ENCODE results near the gene CAPZA1. TPM values are rescaled to one million over a fixed set of nuclear protein-coding genes. Genes with fewer than 3 reads are reported as not detected.
"Not testable (repeated sequence)": the region's sequence is repeated elsewhere in the genome, so short reads cannot be mapped to it uniquely, and the experiment has no call there.

The CAPZA1 gene
- total RNA-seq, 4 donors from 2014 or later = 129 to 286 (median 209) TPM

DNA sequence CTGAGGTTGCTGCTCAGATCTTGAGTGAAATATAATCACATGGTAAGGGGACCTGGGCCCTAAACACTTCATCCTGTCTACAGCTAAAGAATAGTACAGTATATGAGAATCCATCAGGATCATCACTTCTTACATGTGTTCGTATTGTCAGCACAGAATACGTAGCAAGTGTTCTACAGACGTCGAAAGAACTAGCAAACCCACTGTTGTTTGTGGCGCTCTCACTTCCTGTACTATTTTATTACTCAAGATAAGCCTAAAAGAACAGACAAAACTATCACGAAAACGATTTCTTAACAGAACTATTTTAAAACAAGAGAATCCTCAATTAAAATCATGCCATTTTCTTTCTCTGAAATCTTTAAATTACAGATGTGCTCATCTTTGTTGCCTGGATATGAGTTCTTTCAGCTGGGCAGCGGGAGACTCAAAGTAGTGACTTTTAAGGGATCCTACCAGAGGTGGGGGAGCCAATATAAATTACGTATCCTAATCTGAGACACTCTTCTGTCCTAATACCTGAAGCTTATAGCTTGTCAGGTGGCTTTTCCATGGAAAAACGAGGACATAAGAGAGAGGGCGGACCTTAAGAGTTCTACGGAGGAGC lies 1.4 kb upstream of the CAPZA1 start:
- H3K9me3 ChIP-seq = no peaks in the 10 kb centered on the region
- WGBS, 2 donors = 1% methylated on average over 12 of the region's 12 CpGs
- peaks cover 0 to 28% (median 5%) of the 10 kb centered on the region in 3 donors for H3K36me3 ChIP-seq
- intact Hi-C loops (cut with DNase I) = loop anchor here (2.0 to 5.0 kb wide), 3 partner anchors 89 to 221 kb away; partner anchors contain the start of genes CTTNBP2NL and RHOC
- no peaks in the 10 kb centered on the region for H3K27me3 ChIP-seq
- DNase-seq = no peak
- H3K4me3 ChIP-seq = peak overlapping the region; percentile 85 to 98 (median 92)
- H3K4me1 ChIP-seq = peaks cover 9 to 69% (median 29%) of the 10 kb centered on the region in 3 donors
- TF ChIP-seq POLR2A (IDR thresholded peaks at IDR 0.05) = peak in 1 of 4 donors; percentile 40
- TF ChIP-seq CTCF (IDR thresholded peaks at IDR 0.05) = no peak
- peak overlapping the region; percentile 98 to 100 (median 99) for H3K27ac ChIP-seq

DNA sequence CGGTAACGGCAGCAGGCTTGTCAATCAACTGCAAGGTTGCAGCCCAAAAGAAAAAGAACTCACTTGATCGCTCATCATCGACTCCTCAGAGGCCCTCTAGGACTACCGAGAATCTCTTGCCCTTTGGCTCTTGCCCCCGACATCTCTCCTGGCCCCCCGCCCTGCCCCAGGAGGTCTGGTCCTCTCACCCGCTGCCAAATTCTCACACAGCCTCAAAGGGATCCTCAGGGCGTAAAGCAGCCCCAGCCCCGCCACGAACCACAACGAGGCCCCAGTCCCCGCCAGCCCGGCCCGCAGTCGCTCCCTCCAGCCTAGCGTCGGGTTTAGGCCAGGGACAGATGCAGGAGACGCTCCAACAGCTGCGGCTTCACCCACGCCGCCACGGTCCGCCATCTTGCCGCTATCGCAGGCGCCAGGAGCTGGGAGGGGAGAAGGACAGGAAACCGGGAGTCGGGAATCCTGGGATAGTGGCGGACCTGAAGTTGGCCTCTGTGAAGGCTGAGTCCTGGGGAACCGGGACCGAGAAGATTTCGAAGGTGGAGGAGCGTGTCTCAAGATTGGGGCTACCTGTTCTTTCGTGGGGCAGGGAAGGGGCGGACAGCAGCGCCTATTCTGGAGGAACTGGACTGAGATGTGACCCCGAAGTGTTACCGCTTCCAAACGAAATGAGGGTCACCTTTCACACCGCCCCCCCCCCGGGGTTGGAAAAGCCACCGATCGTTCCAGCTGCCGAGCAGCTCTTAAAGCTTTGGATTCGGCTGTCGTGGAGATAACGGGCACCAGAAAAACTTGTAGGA lies 713 bp upstream of the CAPZA1 start, which contains the start of gene ST7L:
Gene ST7L, minus strand, starts transcription at position 421 of the 797 bp plus-strand sequence. Its CDS starts 28 bp downstream, at position 393.
- Histone ChIP-seq H3K27ac (peak within 1 kb of the TSS; percentile 98 to 100 (median 99)), H3K4me1 (peaks cover 6 to 69% (median 29%) of the 10 kb centered on the region in 3 donors), H3K27me3 (no peaks in the 10 kb centered on the region), H3K9me3 (no peaks in the 10 kb centered on the region), H3K4me3 (peak within 1 kb of the TSS; percentile 85 to 98 (median 92)), H3K36me3 (peaks cover 0 to 21% (median 0%) of the 10 kb centered on the region in 3 donors)
- DNase-seq = peak; percentile 9
- TF ChIP-seq CTCF (IDR thresholded peaks at IDR 0.05) = peak in 1 of 6 experiments; percentile 4
- no peak for TF ChIP-seq POLR2A (IDR thresholded peaks at IDR 0.05)
- 0 to 1% methylated on average over 15 to 17 of the region's 48 CpGs for WGBS, 2 donors
- intact Hi-C loops (cut with DNase I) = loop anchor here (2.0 to 5.0 kb wide), 3 partner anchors 88 to 222 kb away; partner anchors contain the start of genes CTTNBP2NL and RHOC

DNA sequence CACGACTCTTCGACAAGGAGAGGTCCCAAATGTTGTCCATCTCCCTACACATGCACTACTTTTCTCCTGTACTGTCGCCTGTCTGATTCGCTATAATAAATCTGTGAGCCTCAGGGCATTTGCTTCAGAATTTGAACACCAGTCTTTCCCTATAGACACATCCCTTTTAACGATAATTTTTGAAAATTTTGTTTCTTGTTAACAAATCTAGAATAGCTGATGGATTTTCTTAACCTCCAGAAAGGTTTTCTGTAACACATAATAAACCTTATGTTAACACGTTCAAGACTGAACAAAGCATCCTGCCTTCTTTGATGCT lies 704 bp downstream of the CAPZA1 start:
- DNase-seq = no peak
- 0 to 1% methylated on average over 6 of the region's 6 CpGs for WGBS, 2 donors
- no peaks in the 10 kb centered on the region for H3K9me3 ChIP-seq
- H3K27ac ChIP-seq = peak overlapping the region; percentile 98 to 100 (median 99)
- peak overlapping the region; percentile 85 to 98 (median 92) for H3K4me3 ChIP-seq
- intact Hi-C loops (cut with DNase I) = no loop called here
- TF ChIP-seq CTCF (IDR thresholded peaks at IDR 0.05) (no peak), POLR2A (IDR thresholded peaks at IDR 0.05) (no peak)
- peaks cover 4 to 78% (median 29%) of the 10 kb centered on the region in 3 donors for H3K4me1 ChIP-seq
- peaks cover 0 to 19% (median 0%) of the 10 kb centered on the region in 3 donors for H3K36me3 ChIP-seq
- no peaks in the 10 kb centered on the region for H3K27me3 ChIP-seq

- DNase-seq; H3K9me3 ChIP-seq; H3K4me3 ChIP-seq; intact Hi-C loops (cut with DNase I); H3K27me3 ChIP-seq; H3K27ac ChIP-seq: not testable (repeated sequence)
- H3K36me3 ChIP-seq = peaks cover 0 to 21% (median 0%) of the 10 kb centered on the region in 3 donors
- WGBS, 2 donors = 80 to 84% methylated on average over 5 of the region's 5 CpGs
- peaks cover 9 to 94% (median 39%) of the 10 kb centered on the region in 3 donors for H3K4me1 ChIP-seq
Observed at GRCh38 chr1:112624493-112624892, 4.9 kb downstream of the CAPZA1 start.

DNA sequence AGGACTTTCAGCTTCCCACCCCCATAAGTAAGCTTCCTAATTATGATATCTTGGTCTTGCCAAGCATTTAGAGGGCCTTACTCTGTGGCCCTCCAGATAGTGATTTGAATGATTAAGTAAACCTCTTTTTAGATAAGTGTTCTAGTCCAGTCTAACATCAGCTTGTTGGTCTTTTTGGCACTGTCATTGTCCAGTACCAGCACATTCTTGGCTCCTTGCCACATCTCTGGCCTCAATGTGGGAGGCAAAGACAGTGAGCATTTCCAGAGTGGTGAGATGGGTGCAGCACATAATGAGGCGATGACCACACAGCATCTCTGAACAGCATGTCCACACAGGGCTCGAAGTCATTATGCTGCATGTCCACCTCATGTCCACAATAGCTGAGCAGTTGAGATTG lies 6.1 kb downstream of the CAPZA1 start:
- no peak overlapping the region for H3K4me3 ChIP-seq
- H3K27me3 ChIP-seq = no peaks in the 10 kb centered on the region
- TF ChIP-seq CTCF (IDR thresholded peaks at IDR 0.05) = no peak
- TF ChIP-seq POLR2A (IDR thresholded peaks at IDR 0.05) = no peak
- no peaks in the 10 kb centered on the region for H3K9me3 ChIP-seq
- no peak for DNase-seq
- peaks cover 0 to 33% (median 0%) of the 10 kb centered on the region in 3 donors for H3K36me3 ChIP-seq
- WGBS, 2 donors = 86 to 100% methylated on average over 2 of the region's 2 CpGs
- H3K4me1 ChIP-seq = peaks cover 8 to 100% (median 42%) of the 10 kb centered on the region in 3 donors
- intact Hi-C loops (cut with DNase I) = no loop called here
- H3K27ac ChIP-seq = no peak overlapping the region
